Thoracic aorta (tissue), 2 donors: ENCODE results near the gene GATM. TPM values are rescaled to one million over a fixed set of nuclear protein-coding genes. Genes with fewer than 3 reads are reported as not detected.
A peak's percentile ranks its signal among the peaks of the same experiment; 100 is the strongest.

Experiments
- ATAC-seq: fragments of 150-250 bp; one replicate; pipeline ENCODE4 v1.8.0; 2017; ENCODE audit warnings: low read depth; ENCODE audit not compliant: insufficient number of reproducible peaks, low FRiP score
- DNase-seq: peaks from one replicate; pipeline ENCODE4 v3.0.0-alpha.2; 2020; ENCODE audit warnings: low spot score
- H3K27ac ChIP-seq, 2 donors: fragments of 200-600 bp; sonication (generic); 1 replicate in 1 of 2; 2 replicates in 1 of 2; pipeline ENCODE4 v1.5.1; 2016; ENCODE audit warnings: mild to moderate bottlenecking in 2 of 2, moderate library complexity in 2 of 2
- H3K27me3 ChIP-seq: fragments of 200-600 bp; sonication (generic); replicated peaks from 2 replicates; pipeline ENCODE4 v1.6.0; 2016; ENCODE audit warnings: mild to moderate bottlenecking; ENCODE audit not compliant: insufficient read depth
- H3K36me3 ChIP-seq: fragments of 200-600 bp; sonication (generic); one replicate; pipeline ENCODE4 v1.5.1; 2016
- H3K4me1 ChIP-seq, 2 donors: fragments of 200-600 bp; sonication (generic); 1 replicate in 1 of 2; 2 replicates in 1 of 2; pipeline versions ENCODE4 v1.5.1 to v1.6.0; 2016; ENCODE audit warnings: low read depth in 2 of 2, mild to moderate bottlenecking in 1 of 2; ENCODE audit not compliant: control insufficient read depth in 1 of 2
- H3K4me3 ChIP-seq: fragments of 200-600 bp; sonication (generic); 2 replicates; pipeline ENCODE4 v1.5.1; 2016; ENCODE audit warnings: mild to moderate bottlenecking
- H3K9me3 ChIP-seq: fragments of 200-600 bp; sonication (generic); 2 replicates; pipeline ENCODE4 v1.5.1; 2016
- CTCF ChIP-seq: fragments of 200-600 bp; sonication (generic); IDR thresholded peaks from one replicate; pipeline ENCODE4 v1.5.1; 2019; ENCODE audit warnings: antibody characterized with exemption
- total RNA-seq, 2 donors: library from RNA; depleted of rRNA; stranded (reverse); fragments of >200 nt; gene quantifications; one replicate each; pipeline versions ENCODE4 v1.1.0 to v1.2.3, GENCODE V29; 2016

GATM gene
- total RNA-seq, 2 donors from 2014 or later, result 25.0 to 27.6 TPM

DNA sequence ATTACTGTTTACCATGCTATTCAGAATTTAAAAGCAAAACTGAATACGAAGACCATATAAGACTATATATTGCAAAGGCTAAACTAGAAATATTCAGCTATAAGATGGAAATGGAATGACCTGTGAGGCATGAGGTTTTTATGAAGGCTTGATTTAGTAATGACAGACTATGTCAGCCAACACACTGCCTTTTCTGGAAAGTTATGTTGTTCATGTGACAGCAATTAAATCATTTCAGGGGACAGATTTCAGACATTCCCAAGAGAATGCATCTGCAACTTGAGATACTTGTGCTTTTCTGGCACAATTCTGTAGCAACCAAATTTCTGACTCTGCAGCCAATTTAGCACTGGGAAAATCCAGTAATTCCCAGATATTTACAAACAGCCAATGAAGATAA is 8.6 kb upstream of the GATM start:
- H3K4me3 ChIP-seq, result no peak overlapping the region
- no peaks in the 10 kb centered on the region for H3K9me3 ChIP-seq
- H3K4me1 ChIP-seq, result no peaks in the 10 kb centered on the region
- no peaks in the 10 kb centered on the region for H3K27me3 ChIP-seq
- H3K27ac ChIP-seq, result no peak overlapping the region
- ATAC-seq (no peak), DNase-seq (no peak)
- no peaks in the 10 kb centered on the region for H3K36me3 ChIP-seq
- no peak for TF ChIP-seq CTCF

- H3K9me3 ChIP-seq, result no peaks in the 10 kb centered on the region
- no peak for DNase-seq
- H3K4me3 ChIP-seq, result no peak overlapping the region
- no peaks in the 10 kb centered on the region for H3K27me3 ChIP-seq
- H3K4me1 ChIP-seq, result no peaks in the 10 kb centered on the region
- no peak overlapping the region for H3K27ac ChIP-seq
- no peak for ATAC-seq
- no peak for TF ChIP-seq CTCF
- no peaks in the 10 kb centered on the region for H3K36me3 ChIP-seq
These were observed 8.1 kb upstream of the GATM start for GRCh38 chr15:45386420-45386819.

GRCh38 chr15:45385590-45385989 is 7.2 kb upstream of the GATM start:
- Histone ChIP-seq H3K4me1 (no peaks in the 10 kb centered on the region), H3K9me3 (no peaks in the 10 kb centered on the region), H3K36me3 (no peaks in the 10 kb centered on the region), H3K27me3 (no peaks in the 10 kb centered on the region), H3K27ac (no peak overlapping the region), H3K4me3 (no peak overlapping the region)
- no peak for DNase-seq
- no peak for ATAC-seq
- TF ChIP-seq CTCF, result no peak

- no peak for TF ChIP-seq CTCF
- DNase-seq (no peak), ATAC-seq (no peak)
- no peaks in the 10 kb centered on the region for H3K27me3 ChIP-seq
- no peak overlapping the region for H3K27ac ChIP-seq
- no peaks in the 10 kb centered on the region for H3K9me3 ChIP-seq
- no peaks in the 10 kb centered on the region for H3K4me1 ChIP-seq
- no peak overlapping the region for H3K4me3 ChIP-seq
- no peaks in the 10 kb centered on the region for H3K36me3 ChIP-seq
These were observed 6.4 kb upstream of the GATM start for GRCh38 chr15:45384700-45385099.

DNA sequence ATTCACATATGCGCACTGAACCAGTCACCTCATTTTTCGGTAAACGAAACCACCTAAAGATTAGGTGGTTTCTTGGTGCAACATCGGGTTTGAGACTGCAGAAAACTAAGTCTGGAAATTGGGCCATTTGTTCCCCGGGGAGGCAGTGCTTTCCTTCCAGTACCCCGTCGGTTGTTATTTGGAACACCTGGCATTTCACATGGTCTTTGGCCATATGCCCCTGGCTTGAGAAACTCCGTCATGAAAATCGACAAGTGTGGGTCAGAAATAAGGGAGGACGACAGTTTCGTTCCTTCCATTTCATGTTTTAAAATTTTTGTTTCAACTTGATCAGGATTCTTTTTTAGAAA is 544 bp upstream of the GATM start:
- DNase-seq (no peak), ATAC-seq (no peak)
- peaks cover 8% of the 10 kb centered on the region for H3K36me3 ChIP-seq
- H3K4me3 ChIP-seq, result peak overlapping the region; percentile 99
- peaks cover 5 to 17% of the 10 kb centered on the region in 2 donors for H3K4me1 ChIP-seq
- TF ChIP-seq CTCF, result no peak
- peak overlapping the region; percentile 73 to 82 for H3K27ac ChIP-seq
- no peaks in the 10 kb centered on the region for H3K9me3 ChIP-seq
- no peaks in the 10 kb centered on the region for H3K27me3 ChIP-seq
